ENCODE measurements around the gene KLK15. TPM values are rescaled to one million over a fixed set of nuclear protein-coding genes. Genes with fewer than 3 reads are reported as not detected.

KLK15 gene
- total RNA-seq: not detected in 2 replicates

GRCh38 chr19:50833117-50833801 is at the start of gene KLK15:
TSS of gene KLK15 (minus strand) at chr19:50833574. CDS start at chr19:50831492, 2,082 bp downstream.

DNA sequence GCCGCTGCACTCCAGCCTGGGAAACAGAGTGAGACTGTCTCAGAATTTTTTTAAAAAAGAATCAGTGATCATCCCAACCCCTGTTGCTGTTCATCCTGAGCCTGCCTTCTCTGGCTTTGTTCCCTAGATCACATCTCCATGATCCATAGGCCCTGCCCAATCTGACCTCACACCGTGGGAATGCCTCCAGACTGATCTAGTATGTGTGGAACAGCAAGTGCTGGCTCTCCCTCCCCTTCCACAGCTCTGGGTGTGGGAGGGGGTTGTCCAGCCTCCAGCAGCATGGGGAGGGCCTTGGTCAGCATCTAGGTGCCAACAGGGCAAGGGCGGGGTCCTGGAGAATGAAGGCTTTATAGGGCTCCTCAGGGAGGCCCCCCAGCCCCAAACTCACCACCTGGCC is 39.7 kb upstream of the KLK15 start, which contains the start of gene KLK2:
TSS of gene KLK2 (plus strand) at position 384 of the 400 bp plus-strand sequence. CDS start 35 bp downstream, outside the sequence.

GRCh38 chr19:50854636-50855410 is 21.4 kb upstream of the KLK15 start, which contains the start of gene KLK3:
TSS of gene KLK3 (plus strand) at chr19:50854915. CDS start at chr19:50854956, 41 bp downstream.

DNA sequence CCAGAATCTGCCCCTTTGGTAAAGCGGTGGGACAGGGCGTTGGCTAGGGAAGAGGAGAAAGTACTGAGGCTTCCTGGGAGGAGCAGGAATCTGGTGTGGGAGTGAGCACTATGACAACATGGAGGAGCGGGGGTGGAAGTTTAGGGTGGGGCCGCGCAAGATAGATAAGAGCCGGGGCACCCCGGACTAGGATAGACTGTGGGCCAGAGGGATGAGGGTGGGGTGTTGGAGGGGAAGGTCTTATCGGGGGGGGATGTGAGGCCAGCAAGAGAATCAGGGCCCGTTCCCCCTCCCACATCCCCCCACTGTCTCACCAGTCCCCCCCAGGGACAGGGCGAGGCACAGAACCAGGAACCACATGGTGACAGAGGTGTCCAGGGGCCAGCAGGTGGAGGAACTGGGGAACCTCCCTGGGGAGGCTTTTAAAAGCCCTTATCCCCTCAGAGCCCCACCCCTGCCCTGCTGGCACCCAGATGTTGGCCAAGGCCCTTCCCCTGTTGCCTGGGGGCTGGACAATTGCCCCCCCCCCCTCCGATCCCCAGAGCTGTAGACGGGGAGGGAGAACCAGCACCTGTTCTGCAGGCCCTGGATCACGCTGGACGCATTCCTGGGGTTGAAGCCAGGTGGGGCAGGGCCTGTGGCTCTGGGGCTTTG is 9.9 kb downstream of the KLK15 start, which contains the start of gene KLK1:
TSS of gene KLK1 (minus strand) at position 399 of the 654 bp plus-strand sequence. CDS start at position 360, 39 bp downstream.

DNA sequence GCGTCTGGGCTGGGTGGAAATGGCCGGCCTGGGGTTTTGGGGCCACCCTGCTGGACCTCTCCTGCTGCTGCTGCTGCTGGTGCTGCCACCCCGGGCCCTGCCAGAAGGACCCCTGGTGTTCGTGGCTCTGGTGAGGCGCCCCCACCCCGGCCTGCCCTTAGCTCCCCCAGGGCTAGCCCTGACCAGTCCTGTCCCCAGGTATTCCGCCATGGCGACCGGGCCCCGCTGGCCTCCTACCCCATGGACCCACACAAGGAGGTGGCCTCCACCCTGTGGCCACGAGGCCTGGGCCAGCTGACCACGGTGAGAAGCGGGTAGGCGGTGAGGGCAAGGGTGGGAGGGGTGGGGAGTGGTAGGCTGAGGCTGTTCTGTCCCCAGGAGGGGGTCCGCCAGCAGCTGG is 43.0 kb downstream of the KLK15 start, which contains the start of gene ACP4:
TSS of gene ACP4 (plus strand) at position 20 of the 400 bp plus-strand sequence. CDS start at position 20, 0 bp downstream.

Other genes starting within 250 kb of the KLK15 start
- gene SYT3, start 193.7 kb downstream of the KLK15 start, total RNA-seq: 0.25 TPM in 1 of 2 replicates, not detected in the other
- 0.89 TPM in 1 of 2 replicates, not detected in the other for gene C19orf81, start 184.1 kb downstream of the KLK15 start, total RNA-seq
- gene SHANK1, start 113.8 kb downstream of the KLK15 start, total RNA-seq: 0.81 and 0.89 TPM in 2 replicates
- 8.3 and 21.4 TPM in 2 replicates for gene CLEC11A, start 110.2 kb downstream of the KLK15 start, total RNA-seq
- gene GPR32, start 63.1 kb downstream of the KLK15 start, total RNA-seq: not detected in 2 replicates
- not detected in 2 replicates for gene ACP4, start 43.2 kb downstream of the KLK15 start, total RNA-seq
- not detected in 2 replicates for gene KLK1, start 9.8 kb downstream of the KLK15 start, total RNA-seq
- not detected in 2 replicates for gene KLK3, start 21.3 kb upstream of the KLK15 start, total RNA-seq
- not detected in 2 replicates for gene KLK2, start 39.9 kb upstream of the KLK15 start, total RNA-seq
- gene KLK4, start 77.8 kb upstream of the KLK15 start, total RNA-seq: not detected in 2 replicates
- gene KLK5, start 119.5 kb upstream of the KLK15 start, total RNA-seq: not detected in 2 replicates
- gene KLK6, start 136.0 kb upstream of the KLK15 start, total RNA-seq: 0.33 and 1.3 TPM in 2 replicates
- gene KLK7, start 150.3 kb upstream of the KLK15 start, total RNA-seq: 0.16 and 0.89 TPM in 2 replicates
- gene KLK8, start 168.0 kb upstream of the KLK15 start, total RNA-seq: not detected in 2 replicates
- gene KLK10, start 186.1 kb upstream of the KLK15 start, total RNA-seq: 1.5 TPM in 1 of 2 replicates, not detected in the other
- gene KLK11, start 193.0 kb upstream of the KLK15 start, total RNA-seq: not detected in 2 replicates
- not detected in 2 replicates for gene KLK12, start 201.4 kb upstream of the KLK15 start, total RNA-seq
- not detected in 2 replicates for gene KLK13, start 231.5 kb upstream of the KLK15 start, total RNA-seq
- gene KLK14, start 249.3 kb upstream of the KLK15 start, total RNA-seq: 0.81 TPM in 1 of 2 replicates, not detected in the other